B cell (primary cell): ENCODE data around the gene RAB27A.

Experiments used
- EZH2 ChIP-seq: IDR thresholded peaks from 2 replicates; pipeline ENCODE4 v1.6.1; 2012; ENCODE audit warnings: borderline replicate concordance, low read depth, mild to moderate bottlenecking, moderate library complexity, low read length; ENCODE audit not compliant: insufficient read depth, poor library complexity, severe bottlenecking
- TF ChIP-seq, protein P1 (sequence below): fragments of 200-600 bp; IDR thresholded peaks from one replicate; pipeline ENCODE4 v1.8.0; 2022; ENCODE audit warnings: antibody characterized with exemption, mild to moderate bottlenecking

- TF ChIP-seq, protein P1, sequence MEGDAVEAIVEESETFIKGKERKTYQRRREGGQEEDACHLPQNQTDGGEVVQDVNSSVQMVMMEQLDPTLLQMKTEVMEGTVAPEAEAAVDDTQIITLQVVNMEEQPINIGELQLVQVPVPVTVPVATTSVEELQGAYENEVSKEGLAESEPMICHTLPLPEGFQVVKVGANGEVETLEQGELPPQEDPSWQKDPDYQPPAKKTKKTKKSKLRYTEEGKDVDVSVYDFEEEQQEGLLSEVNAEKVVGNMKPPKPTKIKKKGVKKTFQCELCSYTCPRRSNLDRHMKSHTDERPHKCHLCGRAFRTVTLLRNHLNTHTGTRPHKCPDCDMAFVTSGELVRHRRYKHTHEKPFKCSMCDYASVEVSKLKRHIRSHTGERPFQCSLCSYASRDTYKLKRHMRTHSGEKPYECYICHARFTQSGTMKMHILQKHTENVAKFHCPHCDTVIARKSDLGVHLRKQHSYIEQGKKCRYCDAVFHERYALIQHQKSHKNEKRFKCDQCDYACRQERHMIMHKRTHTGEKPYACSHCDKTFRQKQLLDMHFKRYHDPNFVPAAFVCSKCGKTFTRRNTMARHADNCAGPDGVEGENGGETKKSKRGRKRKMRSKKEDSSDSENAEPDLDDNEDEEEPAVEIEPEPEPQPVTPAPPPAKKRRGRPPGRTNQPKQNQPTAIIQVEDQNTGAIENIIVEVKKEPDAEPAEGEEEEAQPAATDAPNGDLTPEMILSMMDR = no peak
- no peak for TF ChIP-seq EZH2
Observed at GRCh38 chr15:55246567-55246966, 43.0 kb downstream of the RAB27A start.
